ENCODE measurements around the gene ENOSF1.
A peak's percentile ranks its signal among the peaks of the same experiment; 100 is the strongest.

Gene ENOSF1

GRCh38 chr18:655445-655844 lies 57.0 kb downstream of the ENOSF1 start:
- Histone ChIP-seq H3K9me2 (replicated peaks; ENCODE audit: control insufficient read depth, low read length) (no peaks in the 10 kb centered on the region), H3K79me2 (ENCODE audit: control insufficient read depth, low read length) (peaks cover 68% of the 10 kb centered on the region), H3K27ac (ENCODE audit: low read depth, low read length) (no peak overlapping the region), H3F3A (ENCODE audit: control insufficient read depth, insufficient read depth) (no peaks in the 10 kb centered on the region), H3K36me3 (ENCODE audit: control insufficient read depth, low read length) (peaks cover 28% of the 10 kb centered on the region), H4K20me1 (ENCODE audit: control insufficient read depth, insufficient read depth, low read depth, low read length) (peaks cover 4% of the 10 kb centered on the region; the same call in 1 of the 2 replicates), H3K27me3 (ENCODE audit: control insufficient read depth, low read length) (no peaks in the 10 kb centered on the region), H3K4me1 (ENCODE audit: control insufficient read depth, low read length) (peaks cover 39% of the 10 kb centered on the region), H3K9me3 (ENCODE audit: control insufficient read depth, insufficient read depth, low read length) (peaks cover 8% of the 10 kb centered on the region; the same call in 1 of the 2 replicates), H3K4me2 (ENCODE audit: low read length) (peak overlapping the region; percentile 88), H3K4me3 (ENCODE audit: low read length) (peak overlapping the region; percentile 79; the same call in 1 of the 2 replicates)
- TF ChIP-seq EZH2phosphoT487 (IDR thresholded peaks at IDR 0.05; ENCODE audit: borderline replicate concordance, low read length), result no peak
- TF ChIP-seq CTCF (IDR thresholded peaks at IDR 0.05; ENCODE audit: low read depth, low read length, poor library complexity, severe bottlenecking), result no peak

DNA sequence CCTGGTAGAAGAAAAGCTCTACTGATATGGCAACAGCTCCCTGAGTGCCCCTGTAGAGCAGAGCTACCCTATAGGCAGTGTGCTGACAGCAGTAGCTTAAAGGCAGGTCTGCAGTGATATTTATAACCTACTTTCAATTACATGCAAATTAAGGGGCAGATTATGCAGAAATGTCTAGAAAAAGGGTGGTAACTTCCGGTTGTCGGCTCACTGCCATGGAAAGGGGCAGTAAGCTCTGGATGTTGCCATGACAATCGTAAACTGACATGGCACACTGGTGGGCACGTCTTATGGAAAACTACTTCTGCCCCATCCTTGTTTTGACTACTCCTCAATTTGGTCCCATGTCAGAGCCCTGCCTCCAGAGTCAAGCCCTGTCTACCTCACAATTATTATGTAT lies 57.8 kb downstream of the ENOSF1 start:
- Histone ChIP-seq H3K4me1 (ENCODE audit: control insufficient read depth, low read length) (peaks cover 41% of the 10 kb centered on the region), H3K4me3 (ENCODE audit: low read length) (no peak overlapping the region), H3K4me2 (ENCODE audit: low read length) (peak overlapping the region; percentile 19; the same call in 1 of the 2 replicates), H3K27ac (ENCODE audit: low read depth, low read length) (no peak overlapping the region), H3K36me3 (ENCODE audit: control insufficient read depth, low read length) (peaks cover 20% of the 10 kb centered on the region), H3K9me2 (replicated peaks; ENCODE audit: control insufficient read depth, low read length) (no peaks in the 10 kb centered on the region), H3K9me3 (ENCODE audit: control insufficient read depth, insufficient read depth, low read length) (no peaks in the 10 kb centered on the region), H3K79me2 (ENCODE audit: control insufficient read depth, low read length) (peaks cover 59% of the 10 kb centered on the region), H3K27me3 (ENCODE audit: control insufficient read depth, low read length) (no peaks in the 10 kb centered on the region), H4K20me1 (ENCODE audit: control insufficient read depth, insufficient read depth, low read depth, low read length) (peaks cover 4% of the 10 kb centered on the region; the same call in 1 of the 2 replicates), H3F3A (ENCODE audit: control insufficient read depth, insufficient read depth) (no peaks in the 10 kb centered on the region)
- TF ChIP-seq CTCF (IDR thresholded peaks at IDR 0.05; ENCODE audit: low read depth, low read length, poor library complexity, severe bottlenecking), result no peak
- TF ChIP-seq EZH2phosphoT487 (IDR thresholded peaks at IDR 0.05; ENCODE audit: borderline replicate concordance, low read length), result no peak

GRCh38 chr18:653512-653911 lies 58.9 kb downstream of the ENOSF1 start:
- no peak overlapping the region for H3K4me3 ChIP-seq (ENCODE audit: low read length)
- no peaks in the 10 kb centered on the region for H3K9me2 ChIP-seq (replicated peaks; ENCODE audit: control insufficient read depth, low read length)
- H3K79me2 ChIP-seq (ENCODE audit: control insufficient read depth, low read length), result peaks cover 48% of the 10 kb centered on the region
- H3K36me3 ChIP-seq (ENCODE audit: control insufficient read depth, low read length), result peaks cover 9% of the 10 kb centered on the region
- no peaks in the 10 kb centered on the region for H3K27me3 ChIP-seq (ENCODE audit: control insufficient read depth, low read length)
- H3K4me1 ChIP-seq (ENCODE audit: control insufficient read depth, low read length), result peaks cover 32% of the 10 kb centered on the region
- TF ChIP-seq CTCF (IDR thresholded peaks at IDR 0.05; ENCODE audit: low read depth, low read length, poor library complexity, severe bottlenecking) (no peak), EZH2phosphoT487 (IDR thresholded peaks at IDR 0.05; ENCODE audit: borderline replicate concordance, low read length) (no peak)
- H3F3A ChIP-seq (ENCODE audit: control insufficient read depth, insufficient read depth), result no peaks in the 10 kb centered on the region
- no peak overlapping the region for H3K4me2 ChIP-seq (ENCODE audit: low read length)
- no peak overlapping the region for H3K27ac ChIP-seq (ENCODE audit: low read depth, low read length)
- H3K9me3 ChIP-seq (ENCODE audit: control insufficient read depth, insufficient read depth, low read length), result no peaks in the 10 kb centered on the region
- peaks cover 4% of the 10 kb centered on the region; the same call in 1 of the 2 replicates for H4K20me1 ChIP-seq (ENCODE audit: control insufficient read depth, insufficient read depth, low read depth, low read length)

Measured in DOHH2 (cell line).